Stimulated activated CD8-positive, alpha-beta memory T cell treated with anti-CD3 and anti-CD28 coated beads, Interleukin-7, amount 100 ng/mL, for 48 hours (primary cell): Measurements from ENCODE around the gene SLC25A21.
"Not testable (repeated sequence)": the region's sequence is repeated elsewhere in the genome, so short reads cannot be mapped to it uniquely, and the experiment has no call there.

ENCODE experiments used
- DNase-seq, 2 donors: peaks; one replicate each; pipeline ENCODE4 v3.0.0-alpha.2; 2020; ENCODE audit warnings: low read depth in 1 of 2; ENCODE audit errors: extremely low read depth in 1 of 2

The SLC25A21 gene

GRCh38 chr14:37091651-37092050 lies 80.8 kb downstream of the SLC25A21 start:
- no peak for DNase-seq

GRCh38 chr14:37090026-37090425 lies 82.4 kb downstream of the SLC25A21 start:
- DNase-seq: no peak

- DNase-seq: no peak
Observed at GRCh38 chr14:37089410-37089809, 83.0 kb downstream of the SLC25A21 start.

- no peak for DNase-seq
Observed at GRCh38 chr14:37088356-37089215, 83.8 kb downstream of the SLC25A21 start.

GRCh38 chr14:37087520-37087919 lies 84.9 kb downstream of the SLC25A21 start:
- no peak for DNase-seq

- no peak for DNase-seq
Observed at GRCh38 chr14:37083599-37083998, 88.8 kb downstream of the SLC25A21 start.

GRCh38 chr14:37082449-37082848 lies 90.0 kb downstream of the SLC25A21 start:
- DNase-seq: no peak

GRCh38 chr14:37081856-37082255 lies 90.5 kb downstream of the SLC25A21 start:
- DNase-seq: no peak

- no peak for DNase-seq
Observed at GRCh38 chr14:37081218-37081617, 91.2 kb downstream of the SLC25A21 start.

- no peak for DNase-seq
Observed at GRCh38 chr14:37078131-37078530, 94.3 kb downstream of the SLC25A21 start.

GRCh38 chr14:37074320-37074719 lies 98.1 kb downstream of the SLC25A21 start:
- not testable (repeated sequence) for DNase-seq

- DNase-seq: no peak
Observed at GRCh38 chr14:37063467-37064240, 108.8 kb downstream of the SLC25A21 start.

- DNase-seq: no peak
Observed at GRCh38 chr14:37062191-37062803, 110.1 kb downstream of the SLC25A21 start.

- DNase-seq: no peak
Observed at GRCh38 chr14:37061697-37062096, 110.7 kb downstream of the SLC25A21 start.

- no peak for DNase-seq
Observed at GRCh38 chr14:37060496-37061260, 111.7 kb downstream of the SLC25A21 start.

- DNase-seq: no peak
Observed at GRCh38 chr14:37057776-37058175, 114.6 kb downstream of the SLC25A21 start.

- no peak for DNase-seq
Observed at GRCh38 chr14:37056473-37056872, 115.9 kb downstream of the SLC25A21 start.

- DNase-seq: no peak
Observed at GRCh38 chr14:37054869-37055268, 117.5 kb downstream of the SLC25A21 start.

GRCh38 chr14:37054144-37054543 lies 118.3 kb downstream of the SLC25A21 start:
- no peak for DNase-seq

- DNase-seq: no peak
Observed at GRCh38 chr14:37051680-37052079, 120.7 kb downstream of the SLC25A21 start.

GRCh38 chr14:37051153-37051552 lies 121.3 kb downstream of the SLC25A21 start:
- no peak for DNase-seq
